ENCODE results near the gene POU6F1.
"Not testable (repeated sequence)": the region's sequence is repeated elsewhere in the genome, so short reads cannot be mapped to it uniquely, and the experiment has no call there.

Gene POU6F1

GRCh38 chr12:51217968-51218606 is at the start of gene POU6F1:
Gene POU6F1 (minus strand): TSS chr12:51218062. CDS start chr12:51206836, 11,226 bp downstream.
- peak; percentile 56 for DNase-seq (ENCODE audit: low read depth)

- no peak for DNase-seq (ENCODE audit: low read depth)
Observed at GRCh38 chr12:51265024-51265423, 47.2 kb upstream of the POU6F1 start.

GRCh38 chr12:51264297-51264696 is 46.4 kb upstream of the POU6F1 start:
- DNase-seq (ENCODE audit: low read depth) = no peak

- no peak for DNase-seq (ENCODE audit: low read depth)
Observed at GRCh38 chr12:51263341-51263740, 45.5 kb upstream of the POU6F1 start.

- no peak for DNase-seq (ENCODE audit: low read depth)
Observed at GRCh38 chr12:51262758-51263177, 44.9 kb upstream of the POU6F1 start.

GRCh38 chr12:51259600-51259999 is 41.7 kb upstream of the POU6F1 start:
- not testable (repeated sequence) for DNase-seq (ENCODE audit: low read depth)

GRCh38 chr12:51254536-51254935 is 36.7 kb upstream of the POU6F1 start:
- DNase-seq (ENCODE audit: low read depth) = no peak

- DNase-seq (ENCODE audit: low read depth) = no peak
Observed at GRCh38 chr12:51253276-51253675, 35.4 kb upstream of the POU6F1 start.

GRCh38 chr12:51247523-51248206 is 29.8 kb upstream of the POU6F1 start:
- no peak for DNase-seq (ENCODE audit: low read depth)

- no peak for DNase-seq (ENCODE audit: low read depth)
Observed at GRCh38 chr12:51246254-51246853, 28.5 kb upstream of the POU6F1 start.

- no peak for DNase-seq (ENCODE audit: low read depth)
Observed at GRCh38 chr12:51245476-51246253, 27.8 kb upstream of the POU6F1 start.

- DNase-seq (ENCODE audit: low read depth) = no peak
Observed at GRCh38 chr12:51244269-51244668, 26.4 kb upstream of the POU6F1 start.

- DNase-seq (ENCODE audit: low read depth) = no peak
Observed at GRCh38 chr12:51242876-51243275, 25.0 kb upstream of the POU6F1 start.

- DNase-seq (ENCODE audit: low read depth) = no peak
Observed at GRCh38 chr12:51242120-51242519, 24.3 kb upstream of the POU6F1 start.

GRCh38 chr12:51240971-51241370 is 23.1 kb upstream of the POU6F1 start:
- no peak for DNase-seq (ENCODE audit: low read depth)

- peak; percentile 87 for DNase-seq (ENCODE audit: low read depth)
Observed at GRCh38 chr12:51238510-51239334, 20.9 kb upstream of the POU6F1 start, which contains the start of gene DAZAP2. Gene DAZAP2 (plus strand): TSS chr12:51238826. CDS start chr12:51238908, 82 bp downstream.

- no peak for DNase-seq (ENCODE audit: low read depth)
Observed at GRCh38 chr12:51238037-51238509, 20.2 kb upstream of the POU6F1 start.

GRCh38 chr12:51234530-51234929 is 16.7 kb upstream of the POU6F1 start:
- DNase-seq (ENCODE audit: low read depth) = no peak

GRCh38 chr12:51232642-51233041 is 14.8 kb upstream of the POU6F1 start:
- no peak for DNase-seq (ENCODE audit: low read depth)

- no peak for DNase-seq (ENCODE audit: low read depth)
Observed at GRCh38 chr12:51229116-51229809, 11.4 kb upstream of the POU6F1 start.

- no peak for DNase-seq (ENCODE audit: low read depth)
Observed at GRCh38 chr12:51227962-51228361, 10.1 kb upstream of the POU6F1 start.
